Ecto neural progenitor cell (in vitro differentiated cells): ENCODE measurements around the gene STX10.

ENCODE experiments used
- DNase-seq: peaks from one replicate; pipeline ENCODE4 v3.0.0-alpha.2; 2018; ENCODE audit warnings: low spot score

The STX10 gene

DNA sequence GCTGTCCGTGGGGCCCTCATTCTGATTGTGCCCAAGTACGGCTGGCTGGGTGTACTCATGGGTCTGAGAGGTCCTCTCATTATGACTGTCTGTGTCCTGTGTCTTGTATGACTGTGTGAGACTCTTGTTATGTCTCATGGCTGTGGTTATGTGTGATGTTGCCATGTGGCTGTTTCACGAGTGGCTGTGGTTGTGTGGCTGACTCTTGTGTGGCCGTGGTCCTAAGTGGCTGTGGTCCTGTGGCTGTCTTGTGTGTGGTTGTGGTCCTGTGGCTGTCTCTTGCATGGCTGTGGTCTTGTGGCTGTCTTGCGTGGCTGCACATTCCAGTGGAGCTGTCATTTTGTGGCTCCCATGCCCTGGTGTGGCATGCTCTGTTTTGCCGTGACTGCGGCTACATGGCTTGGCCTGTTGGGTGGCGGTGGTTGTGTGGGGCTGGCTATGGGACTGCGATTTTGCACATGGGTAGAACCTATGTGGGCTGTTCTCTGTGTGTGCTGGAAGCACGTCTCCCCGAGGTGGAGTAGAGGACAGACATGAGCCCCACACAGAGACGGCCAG, 50.1 kb downstream of the STX10 start:
- DNase-seq = no peak

GRCh38 chr19:13099073-13099999, 50.8 kb downstream of the STX10 start:
- DNase-seq = no peak

GRCh38 chr19:13098277-13099072, 51.7 kb downstream of the STX10 start:
- DNase-seq = no peak

DNA sequence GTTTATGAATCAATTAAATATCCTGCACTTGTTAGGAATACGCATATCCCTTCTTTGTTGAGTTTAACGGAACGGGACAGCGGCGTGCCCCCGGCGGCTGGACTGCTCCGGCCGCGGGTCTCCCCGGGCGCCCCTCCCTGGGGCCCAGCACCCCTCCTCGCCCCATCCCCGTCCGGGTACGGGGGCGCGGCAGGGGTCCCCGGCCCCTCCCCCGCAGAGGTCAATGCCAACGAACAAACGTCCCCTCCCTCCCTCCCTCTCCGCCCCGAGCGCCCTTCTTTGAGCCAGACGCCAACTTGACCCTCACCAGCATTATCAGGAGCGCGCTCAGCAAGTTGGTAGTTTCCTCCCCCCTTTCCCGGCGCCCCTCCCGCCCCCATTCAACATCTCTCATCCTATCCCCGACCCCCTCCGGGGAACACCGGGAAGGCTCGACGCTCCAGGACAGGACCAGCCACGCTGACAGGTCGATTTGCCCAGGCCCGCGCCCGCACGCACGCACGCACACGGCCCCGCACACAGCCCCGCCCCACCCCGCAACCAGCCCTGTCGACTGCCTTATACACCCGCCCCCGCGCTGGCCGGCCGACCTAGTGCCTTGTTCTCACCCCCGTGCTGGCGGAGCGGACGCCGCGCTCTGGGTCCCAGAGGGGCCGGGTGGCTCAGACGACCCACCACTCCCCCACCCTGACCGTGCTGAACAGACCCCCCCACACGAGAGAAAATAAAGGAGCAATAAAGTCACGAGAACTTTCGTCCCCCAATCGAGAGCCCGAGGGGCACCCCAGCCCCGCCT, 52.5 kb downstream of the STX10 start:
- no peak for DNase-seq

- DNase-seq = no peak
Measured at GRCh38 chr19:13097033-13097462, 53.1 kb downstream of the STX10 start.

DNA sequence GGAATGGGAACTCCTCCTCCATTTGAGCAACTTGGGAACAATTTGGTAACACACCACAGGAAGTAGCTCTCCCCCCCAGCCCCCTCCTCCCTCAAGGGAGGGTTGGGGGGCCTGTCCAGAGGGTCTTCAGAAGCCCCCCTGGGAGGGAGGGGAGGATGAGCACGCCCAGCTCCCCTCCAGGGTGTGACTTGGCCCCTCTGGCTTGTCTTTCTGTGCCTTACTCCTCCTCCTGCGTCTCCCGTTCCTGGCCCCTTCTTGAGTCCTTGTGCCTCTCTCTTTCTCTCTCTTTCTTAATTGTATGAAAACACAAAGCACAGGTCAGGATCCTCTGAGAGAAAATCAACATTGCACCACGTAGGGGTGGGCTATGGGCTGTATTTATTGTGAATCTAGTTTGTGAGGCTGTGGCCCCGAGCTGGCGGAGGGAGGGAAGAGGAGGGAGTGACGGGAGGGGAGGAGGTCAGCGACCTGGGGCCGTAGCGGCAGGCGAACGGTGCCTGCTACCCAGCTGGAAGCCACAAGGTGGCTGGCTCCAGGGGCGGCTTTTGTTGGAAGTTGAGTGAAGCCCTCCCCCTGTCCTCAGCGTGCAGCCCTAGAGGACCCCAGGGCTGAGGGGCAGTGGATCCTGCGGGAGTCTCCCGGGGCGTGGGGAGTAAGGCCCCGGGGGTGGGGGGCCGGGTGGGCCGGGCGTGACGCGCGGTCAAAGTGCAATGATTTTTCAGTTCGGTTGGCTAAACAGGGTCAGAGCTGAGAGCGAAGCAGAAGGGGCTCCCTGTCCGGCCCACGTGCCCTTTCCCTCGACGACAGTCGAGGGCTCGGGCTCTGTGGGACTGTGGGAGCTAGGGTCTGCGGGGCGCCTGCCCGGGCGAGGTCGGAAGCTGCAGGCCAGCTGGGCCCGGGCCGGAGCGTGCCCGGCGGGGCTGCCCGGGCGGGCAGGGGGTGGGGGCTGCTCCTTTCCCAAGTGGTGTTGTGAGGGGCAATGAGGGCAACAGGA, 53.9 kb downstream of the STX10 start:
- peak; percentile 83 for DNase-seq

DNA sequence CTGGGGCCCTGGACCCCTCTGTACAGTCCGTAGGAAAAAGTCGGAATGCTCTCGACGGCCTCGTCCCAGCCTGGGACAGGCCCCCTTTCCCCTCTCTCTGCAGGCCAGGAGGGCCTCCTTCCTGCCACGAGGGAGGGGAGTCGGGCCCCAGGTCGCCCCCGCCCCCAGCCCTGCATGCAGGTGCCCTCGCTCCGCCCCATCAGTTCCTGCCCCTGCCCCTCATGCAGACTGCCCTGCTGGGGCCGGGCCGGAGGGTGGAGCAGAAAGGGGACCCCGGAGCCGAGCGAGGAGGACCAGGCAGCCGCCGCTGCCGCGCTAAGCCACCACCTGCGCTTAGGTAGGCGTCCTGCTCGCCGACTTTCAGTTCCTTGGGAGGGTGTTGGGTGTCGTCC, 54.8 kb downstream of the STX10 start:
- peak; percentile 73 for DNase-seq

DNA sequence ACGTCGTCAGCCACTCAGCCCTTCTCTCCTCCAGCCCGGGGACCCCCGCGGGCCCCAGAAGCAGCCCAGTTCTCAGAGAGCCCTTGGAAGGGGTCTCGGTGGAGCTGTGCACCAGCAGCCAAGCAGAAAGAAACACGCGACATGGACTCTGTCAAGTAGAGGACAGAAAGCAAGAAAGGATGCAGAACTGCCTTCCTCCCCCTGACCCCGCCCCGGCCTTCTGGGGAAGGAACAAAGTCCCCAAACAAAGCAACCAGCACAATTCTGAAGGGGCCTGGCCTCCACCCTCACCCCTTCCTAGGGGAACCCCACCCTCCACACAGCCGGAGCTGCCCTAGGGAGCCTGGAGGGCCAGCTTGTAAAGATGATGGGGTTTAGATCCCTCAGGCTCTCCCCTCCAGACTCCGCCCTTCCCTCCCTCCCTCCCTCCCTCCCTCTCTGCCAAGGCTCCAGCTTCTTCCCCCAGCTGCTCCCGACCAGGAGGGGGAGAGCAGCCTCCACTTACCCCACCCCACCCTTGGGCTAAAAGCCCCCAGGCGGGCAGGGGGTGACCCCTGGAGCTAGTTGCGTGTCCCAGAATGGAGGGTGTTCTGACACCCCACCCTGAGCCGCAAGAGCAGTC, 55.3 kb downstream of the STX10 start:
- peak; percentile 78 for DNase-seq

- DNase-seq = no peak
Measured at GRCh38 chr19:13094106-13094504, 56.1 kb downstream of the STX10 start.
